GM19455 (cell line): ENCODE measurements around the gene LAMTOR4.
A peak's percentile ranks its signal among the peaks of the same experiment; 100 is the strongest.
"Not testable (repeated sequence)": the region's sequence is repeated elsewhere in the genome, so short reads cannot be mapped to it uniquely, and the experiment has no call there.

Experiments
- ATAC-seq: cut with Tn5 transposase; IDR thresholded peaks from one replicate; pipeline ENCODE4 v1.9.1; 2021; ENCODE audit not compliant: unreplicated experiment

Gene LAMTOR4

GRCh38 chr7:100122067-100122466 is 26.7 kb upstream of the LAMTOR4 start:
- ATAC-seq: no peak

DNA sequence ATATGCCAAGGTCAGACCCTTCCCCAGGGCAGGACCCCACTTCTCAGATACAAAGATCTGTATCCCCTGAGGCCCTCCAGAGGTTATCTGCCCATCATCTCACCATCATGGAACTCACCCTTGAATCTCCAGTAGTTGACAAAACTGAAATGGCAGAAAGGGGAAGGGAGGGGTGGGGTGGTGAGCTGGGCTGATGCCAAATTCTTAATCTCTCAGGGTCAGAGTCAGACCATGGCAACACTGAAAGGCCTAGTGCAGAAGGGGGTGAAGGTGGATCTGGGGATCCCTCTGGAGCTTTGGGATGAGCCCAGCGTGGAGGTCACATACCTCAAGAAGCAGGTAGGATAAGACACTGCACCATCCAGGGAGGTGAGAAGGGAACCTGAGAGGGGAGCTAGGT is 26.1 kb upstream of the LAMTOR4 start:
- no peak for ATAC-seq

GRCh38 chr7:100124301-100125230 is 24.2 kb upstream of the LAMTOR4 start:
- no peak for ATAC-seq

DNA sequence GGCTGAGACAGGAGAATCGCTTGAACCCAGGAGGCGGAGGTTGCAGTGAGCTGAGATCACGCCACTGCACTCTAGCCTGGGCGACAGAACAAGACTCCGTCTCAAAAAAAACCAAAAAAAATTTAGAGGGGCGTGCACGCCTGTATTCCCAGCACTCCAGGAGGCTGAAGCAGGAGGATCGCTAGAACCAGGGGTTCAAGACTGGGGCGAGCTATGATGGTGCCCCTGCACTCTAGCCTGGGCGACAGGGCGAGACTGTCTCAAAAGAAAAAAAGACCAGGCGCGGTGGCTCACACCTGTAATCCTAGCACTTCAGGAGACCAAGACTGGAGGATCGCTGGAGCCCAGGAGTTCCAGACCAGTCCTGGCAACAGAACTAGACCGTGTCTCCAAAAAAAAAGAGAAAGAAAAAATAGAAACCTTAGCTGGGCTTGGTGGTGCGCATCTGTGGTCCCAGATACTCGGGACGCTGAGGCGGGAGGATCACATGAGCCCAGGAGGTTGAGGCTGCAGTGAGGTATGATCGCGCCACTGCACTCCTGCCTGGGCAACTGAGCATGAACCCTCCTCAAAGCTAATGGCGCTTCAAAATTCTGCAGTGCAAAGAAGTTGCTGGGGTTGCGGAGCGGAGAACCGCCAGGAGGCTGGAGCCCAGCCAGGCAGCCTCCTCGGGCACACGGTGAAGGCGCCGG is 22.3 kb upstream of the LAMTOR4 start:
- ATAC-seq: peak; percentile 26

GRCh38 chr7:100126931-100127865 is 21.5 kb upstream of the LAMTOR4 start, which contains the start of gene MBLAC1:
Gene MBLAC1, plus strand, starts transcription at chr7:100126967. Its CDS starts 429 bp downstream, at chr7:100127396.
- ATAC-seq: peak; percentile 72

DNA sequence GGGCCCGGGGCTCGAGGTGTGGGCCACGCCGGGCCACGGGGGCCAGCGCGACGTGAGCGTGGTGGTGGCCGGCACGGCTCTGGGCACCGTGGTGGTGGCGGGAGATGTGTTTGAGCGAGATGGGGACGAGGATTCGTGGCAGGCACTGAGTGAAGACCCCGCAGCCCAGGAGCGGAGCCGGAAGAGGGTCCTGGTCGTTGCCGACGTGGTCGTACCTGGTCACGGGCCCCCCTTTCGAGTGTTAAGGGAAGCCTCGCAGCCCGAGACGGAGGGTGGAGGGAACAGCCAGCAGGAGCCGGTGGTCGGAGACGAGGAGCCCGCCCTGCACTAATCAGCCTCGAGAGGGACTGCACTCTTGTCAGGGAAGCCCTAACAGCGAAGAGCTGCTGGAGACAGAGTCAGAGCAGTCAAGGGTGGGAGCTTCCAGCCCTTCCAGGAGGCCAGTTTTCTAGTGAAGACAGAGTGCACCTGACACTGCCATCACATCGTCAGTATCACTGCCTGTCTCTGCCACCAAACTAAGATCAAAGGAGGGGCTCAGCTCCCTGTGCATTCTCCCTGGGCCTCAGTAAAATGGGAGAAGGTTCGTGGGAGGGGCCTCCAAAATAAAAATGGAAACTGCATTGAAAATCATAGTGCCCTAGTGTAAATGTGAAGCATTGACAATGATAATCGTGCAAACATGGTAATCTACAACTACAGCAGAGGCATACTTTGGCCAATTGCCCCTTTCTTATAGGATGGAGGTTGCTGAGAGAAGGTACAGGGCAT is 20.7 kb upstream of the LAMTOR4 start:
- no peak for ATAC-seq

DNA sequence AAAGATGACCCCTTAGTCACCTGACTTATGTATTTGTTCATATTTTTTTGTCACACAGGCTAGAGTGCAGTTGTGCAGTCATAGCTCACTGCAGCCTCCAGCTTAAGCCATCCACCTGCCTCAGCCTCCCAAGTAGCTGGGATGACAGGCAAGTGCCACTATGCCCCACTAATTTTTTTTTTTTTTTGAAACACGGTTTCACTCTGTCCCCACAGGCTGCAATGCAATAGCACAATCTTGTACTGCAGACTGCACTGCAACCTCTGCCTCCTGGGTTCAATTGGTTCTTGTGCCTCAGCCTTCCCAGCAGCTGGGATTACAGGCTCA is 20.1 kb upstream of the LAMTOR4 start:
- no peak for ATAC-seq

DNA sequence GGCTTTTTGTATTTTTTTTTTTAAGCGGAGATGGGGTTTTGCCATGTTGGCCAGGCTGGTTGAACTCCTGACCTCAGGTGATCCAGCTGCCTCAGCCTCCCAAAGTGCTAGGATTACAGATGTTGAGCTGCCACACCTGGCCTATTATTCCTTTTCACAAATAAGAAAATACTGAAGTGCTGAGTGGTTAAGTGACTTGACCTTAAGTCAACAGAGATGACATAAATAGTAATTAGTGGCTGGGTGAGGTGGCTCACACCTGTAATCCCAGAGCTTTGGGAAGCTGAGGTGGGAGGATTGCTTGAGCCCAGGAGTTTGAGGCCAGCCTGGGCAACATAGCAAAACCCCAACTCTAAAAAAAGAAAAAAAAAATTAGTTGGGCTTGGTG is 18.5 kb upstream of the LAMTOR4 start:
- ATAC-seq: not testable (repeated sequence)

- ATAC-seq: no peak
Measured at GRCh38 chr7:100130608-100131453, 17.9 kb upstream of the LAMTOR4 start.

GRCh38 chr7:100132126-100132525 is 16.6 kb upstream of the LAMTOR4 start:
- ATAC-seq: no peak

DNA sequence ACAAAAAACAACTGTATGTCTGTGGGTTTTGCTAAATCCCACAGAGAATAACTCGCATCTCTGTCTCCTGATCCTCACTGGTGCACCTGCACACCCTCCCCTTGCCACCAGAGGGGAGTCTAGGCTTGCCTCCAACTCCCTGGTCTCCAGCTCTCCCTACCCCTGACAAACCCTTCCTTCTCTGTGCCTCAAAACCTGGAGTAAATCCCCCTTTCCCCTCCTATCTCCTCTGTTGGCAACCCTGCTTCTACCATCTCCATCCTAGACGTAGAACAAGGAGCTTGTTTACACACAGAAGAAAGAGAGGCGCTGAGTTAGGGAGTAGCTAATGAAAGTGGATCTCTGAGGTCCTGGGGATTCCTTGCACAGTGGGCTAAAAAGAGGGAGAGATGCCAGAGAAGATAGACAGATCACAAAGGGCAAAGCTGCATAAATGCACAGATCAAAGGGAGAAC is 16.0 kb upstream of the LAMTOR4 start:
- no peak for ATAC-seq

- ATAC-seq: no peak
Measured at GRCh38 chr7:100137851-100138760, 10.6 kb upstream of the LAMTOR4 start.

DNA sequence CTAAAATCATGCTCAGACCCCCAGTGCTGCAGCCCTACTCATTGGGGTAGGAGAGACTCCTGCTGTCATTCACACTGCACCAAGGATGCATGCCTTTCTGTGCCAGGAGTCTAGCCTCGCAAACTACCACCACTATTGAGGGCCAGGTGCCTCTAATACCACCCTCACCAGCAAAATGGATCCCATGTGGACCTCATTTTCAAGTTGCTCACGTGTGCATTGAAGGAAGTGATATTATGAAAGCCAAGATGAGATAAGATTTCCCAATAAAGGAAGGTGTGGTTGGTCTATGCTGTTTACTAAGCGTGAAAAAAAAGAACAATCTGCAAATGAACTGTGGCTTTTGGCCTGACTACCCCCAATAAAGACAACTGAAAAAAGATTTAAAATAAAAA is 7.2 kb upstream of the LAMTOR4 start:
- ATAC-seq: no peak

- no peak for ATAC-seq
Measured at GRCh38 chr7:100142461-100142860, 6.3 kb upstream of the LAMTOR4 start.

DNA sequence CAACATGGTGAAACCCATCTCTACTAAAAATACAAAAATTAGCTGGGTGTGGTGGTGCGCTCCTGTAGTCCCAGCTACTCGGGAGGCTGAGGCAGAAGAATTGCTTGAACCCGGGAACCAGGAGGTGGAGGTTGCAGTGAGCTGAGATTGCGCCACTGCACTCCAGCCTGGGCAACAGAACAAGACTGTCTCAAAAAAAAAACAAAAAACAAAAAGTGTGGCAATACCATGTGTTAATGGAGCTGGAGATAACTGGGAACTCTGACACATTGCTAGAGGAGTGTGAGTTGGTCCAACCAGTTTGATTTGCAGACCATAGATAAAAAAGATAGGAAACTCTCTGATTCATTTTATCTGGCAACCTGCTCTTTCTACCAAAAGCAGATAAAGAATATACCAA is 2.4 kb upstream of the LAMTOR4 start:
- not testable (repeated sequence) for ATAC-seq

- ATAC-seq: no peak
Measured at GRCh38 chr7:100147278-100147677, 1.4 kb upstream of the LAMTOR4 start.

GRCh38 chr7:100148225-100148558 is 526 bp upstream of the LAMTOR4 start:
- ATAC-seq: no peak

DNA sequence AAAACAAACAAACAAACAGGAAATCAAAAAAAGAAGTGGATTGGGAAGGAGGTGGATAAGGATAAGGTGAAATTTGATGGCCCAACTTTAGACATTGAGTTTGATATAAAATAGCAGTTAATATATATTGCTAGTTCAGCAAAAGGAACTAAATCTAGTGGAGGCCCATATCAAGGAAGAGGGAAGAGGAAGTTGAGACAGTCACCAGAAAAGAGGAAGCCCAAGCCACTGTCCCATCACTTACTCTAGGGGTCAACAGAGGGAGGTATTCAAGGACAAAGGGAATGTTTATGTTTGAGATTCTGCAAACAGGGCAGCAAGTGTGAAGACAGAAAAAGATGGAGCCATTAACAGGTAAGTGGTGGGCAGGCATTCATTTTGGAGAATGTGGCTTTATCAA is 3.7 kb downstream of the LAMTOR4 start:
- ATAC-seq: no peak
